Measurements from ENCODE around the gene IPO9.

GRCh38 chr1:201840055-201840454, 11.1 kb downstream of the IPO9 start:
- TF ChIP-seq ZNF8 (CRISPR knock-in tag; IDR thresholded peaks at IDR 0.05), result no peak
- no peak for TF ChIP-seq PATZ1 (CRISPR knock-in tag; IDR thresholded peaks at IDR 0.05; ENCODE audit: borderline replicate concordance)
- no peak for TF ChIP-seq ZNF565 (CRISPR knock-in tag; conservative IDR thresholded peaks at IDR 0.05; ENCODE audit: low read depth)
- no peak for TF ChIP-seq ARNTL (CRISPR knock-in tag; IDR thresholded peaks at IDR 0.05; ENCODE audit: borderline replicate concordance, low read depth)
- no peak for TF ChIP-seq CSDC2 (CRISPR knock-in tag; IDR thresholded peaks at IDR 0.05)
- no peak for TF ChIP-seq RARB (CRISPR knock-in tag; IDR thresholded peaks at IDR 0.05)
- no peak for TF ChIP-seq SNAI2 (CRISPR knock-in tag; IDR thresholded peaks at IDR 0.05)
- TF ChIP-seq ZFP3 (CRISPR knock-in tag; IDR thresholded peaks at IDR 0.05), result no peak
- TF ChIP-seq CREB5 (CRISPR knock-in tag; IDR thresholded peaks at IDR 0.05; ENCODE audit: low read depth), result no peak
- TF ChIP-seq ZFP30 (CRISPR knock-in tag; IDR thresholded peaks at IDR 0.05), result no peak
